HG02759 (cell line): Measurements from ENCODE around the gene GRK1.
"Not testable (repeated sequence)": the region's sequence is repeated elsewhere in the genome, so short reads cannot be mapped to it uniquely, and the experiment has no call there.

ENCODE experiments used
- ATAC-seq: cut with Tn5 transposase; IDR thresholded peaks from one replicate; pipeline ENCODE4 v1.9.1; 2021; ENCODE audit warnings: mild to moderate bottlenecking, moderate library complexity; ENCODE audit not compliant: unreplicated experiment

Gene GRK1

GRCh38 chr13:113664751-113665596 lies 2.0 kb upstream of the GRK1 start:
- no peak for ATAC-seq

GRCh38 chr13:113665597-113666328 lies 1.3 kb upstream of the GRK1 start:
- ATAC-seq: no peak

- ATAC-seq: no peak
Measured at GRCh38 chr13:113666329-113666670, 719 bp upstream of the GRK1 start.

- no peak for ATAC-seq
Measured at GRCh38 chr13:113667771-113668490, 912 bp downstream of the GRK1 start.

- no peak for ATAC-seq
Measured at GRCh38 chr13:113668491-113668971, 1.5 kb downstream of the GRK1 start.

GRCh38 chr13:113669231-113669754 lies 2.3 kb downstream of the GRK1 start:
- no peak for ATAC-seq

- ATAC-seq: no peak
Measured at GRCh38 chr13:113669755-113670341, 2.8 kb downstream of the GRK1 start.

GRCh38 chr13:113670541-113670940 lies 3.5 kb downstream of the GRK1 start:
- no peak for ATAC-seq

- no peak for ATAC-seq
Measured at GRCh38 chr13:113671066-113672001, 4.3 kb downstream of the GRK1 start.

GRCh38 chr13:113672002-113672651 lies 5.1 kb downstream of the GRK1 start:
- no peak for ATAC-seq

- no peak for ATAC-seq
Measured at GRCh38 chr13:113722921-113723320, 55.9 kb downstream of the GRK1 start.

GRCh38 chr13:113723410-113724015 lies 56.5 kb downstream of the GRK1 start:
- ATAC-seq: no peak

GRCh38 chr13:113724016-113724758 lies 57.2 kb downstream of the GRK1 start:
- no peak for ATAC-seq

- ATAC-seq: peak; percentile 94
Measured at GRCh38 chr13:113724780-113725315, 57.8 kb downstream of the GRK1 start.

GRCh38 chr13:113725329-113726105 lies 58.5 kb downstream of the GRK1 start:
- ATAC-seq: not testable (repeated sequence)

GRCh38 chr13:113726106-113726821 lies 59.2 kb downstream of the GRK1 start:
- ATAC-seq: not testable (repeated sequence)
